Body of pancreas (tissue), 4 donors: ENCODE measurements around the gene TMEM98.

ENCODE experiments used
- CTCF ChIP-seq, 7 experiments: fragments of 450-650 bp in 4 of 7; fragments of 200-600 bp in 3 of 7; sonication (generic) in 3 of 7; IDR thresholded peaks; one replicate each; pipeline ENCODE4 v1.5.1; 2016 to 2019; ENCODE audit warnings: antibody characterized with exemption in 7 of 7
- POLR2A ChIP-seq, 3 donors: fragments of 450-650 bp; IDR thresholded peaks; one replicate each; pipeline ENCODE4 v1.6.1; 2016; ENCODE audit warnings: antibody characterized with exemption in 3 of 3, mild to moderate bottlenecking in 2 of 3

GRCh38 chr17:32879134-32879533, 48.8 kb upstream of the TMEM98 start:
- TF ChIP-seq POLR2A (IDR thresholded peaks at IDR 0.05) (no peak), CTCF (IDR thresholded peaks at IDR 0.05) (no peak)
